Mucosa of stomach (tissue), 1 donor: Measurements from ENCODE around the gene RNF32.

Source experiments
- H3K27me3 ChIP-seq: one replicate; pipeline ENCODE4 v1.7.0; 2013; ENCODE audit warnings: mild to moderate bottlenecking, low read length; ENCODE audit not compliant: control insufficient read depth, insufficient read depth
- H3K36me3 ChIP-seq: one replicate; pipeline ENCODE4 v1.7.0; 2013; ENCODE audit warnings: low read length; ENCODE audit not compliant: control insufficient read depth, insufficient read depth
- H3K4me1 ChIP-seq: one replicate; pipeline ENCODE4 v1.7.0; 2013; ENCODE audit warnings: mild to moderate bottlenecking, low read length; ENCODE audit not compliant: control insufficient read depth, insufficient read depth
- H3K4me3 ChIP-seq: one replicate; pipeline ENCODE4 v1.7.0; 2013; ENCODE audit warnings: low read length
- H3K9ac ChIP-seq: one replicate; pipeline ENCODE4 v1.7.0; 2013; ENCODE audit warnings: mild to moderate bottlenecking, low read length, moderate library complexity
- H3K9me3 ChIP-seq: one replicate; pipeline ENCODE4 v1.7.0; 2013; ENCODE audit warnings: mild to moderate bottlenecking, low read length, moderate library complexity; ENCODE audit not compliant: control insufficient read depth
- donor health status: Pancreatic carcinoma.

Gene RNF32

GRCh38 chr7:156640257-156640948, at the start of gene RNF32:
Gene RNF32 (plus strand): TSS chr7:156640774. CDS start chr7:156643878, 3,104 bp downstream.
- no peaks in the 10 kb centered on the region for H3K36me3 ChIP-seq
- no peaks in the 10 kb centered on the region for H3K27me3 ChIP-seq
- peak within 1 kb of the TSS; percentile 90 for H3K9ac ChIP-seq
- H3K9me3 ChIP-seq: no peaks in the 10 kb centered on the region
- H3K4me3 ChIP-seq: peak within 1 kb of the TSS; percentile 76
- H3K4me1 ChIP-seq: peaks cover 8% of the 10 kb centered on the region

GRCh38 chr7:156592155-156592884, 48.3 kb upstream of the RNF32 start:
- peaks cover 11% of the 10 kb centered on the region for H3K4me1 ChIP-seq
- no peaks in the 10 kb centered on the region for H3K9me3 ChIP-seq
- H3K27me3 ChIP-seq: no peaks in the 10 kb centered on the region
- H3K9ac ChIP-seq: no peak overlapping the region
- no peaks in the 10 kb centered on the region for H3K36me3 ChIP-seq
- H3K4me3 ChIP-seq: no peak overlapping the region

- no peaks in the 10 kb centered on the region for H3K27me3 ChIP-seq
- no peaks in the 10 kb centered on the region for H3K36me3 ChIP-seq
- peaks cover 11% of the 10 kb centered on the region for H3K4me1 ChIP-seq
- H3K9ac ChIP-seq: no peak overlapping the region
- no peaks in the 10 kb centered on the region for H3K9me3 ChIP-seq
- no peak overlapping the region for H3K4me3 ChIP-seq
Observed at GRCh38 chr7:156594283-156595080, 46.1 kb upstream of the RNF32 start.

GRCh38 chr7:156600496-156600895, 40.1 kb upstream of the RNF32 start:
- Histone ChIP-seq H3K4me1 (peaks cover 6% of the 10 kb centered on the region), H3K4me3 (no peak overlapping the region), H3K9me3 (no peaks in the 10 kb centered on the region), H3K9ac (no peak overlapping the region), H3K27me3 (no peaks in the 10 kb centered on the region), H3K36me3 (no peaks in the 10 kb centered on the region)

GRCh38 chr7:156602283-156602682, 38.3 kb upstream of the RNF32 start:
- Histone ChIP-seq H3K4me1 (peaks cover 6% of the 10 kb centered on the region), H3K27me3 (no peaks in the 10 kb centered on the region), H3K9ac (no peak overlapping the region), H3K4me3 (no peak overlapping the region), H3K36me3 (no peaks in the 10 kb centered on the region), H3K9me3 (no peaks in the 10 kb centered on the region)

- Histone ChIP-seq H3K36me3 (no peaks in the 10 kb centered on the region), H3K4me1 (peaks cover 6% of the 10 kb centered on the region), H3K9me3 (no peaks in the 10 kb centered on the region), H3K27me3 (no peaks in the 10 kb centered on the region), H3K9ac (no peak overlapping the region), H3K4me3 (no peak overlapping the region)
Observed at GRCh38 chr7:156603011-156603410, 37.6 kb upstream of the RNF32 start.

- no peaks in the 10 kb centered on the region for H3K27me3 ChIP-seq
- H3K4me3 ChIP-seq: no peak overlapping the region
- no peak overlapping the region for H3K9ac ChIP-seq
- H3K9me3 ChIP-seq: no peaks in the 10 kb centered on the region
- no peaks in the 10 kb centered on the region for H3K36me3 ChIP-seq
- peaks cover 9% of the 10 kb centered on the region for H3K4me1 ChIP-seq
Observed at GRCh38 chr7:156603629-156604028, 36.9 kb upstream of the RNF32 start.

GRCh38 chr7:156604311-156604710, 36.3 kb upstream of the RNF32 start:
- Histone ChIP-seq H3K27me3 (no peaks in the 10 kb centered on the region), H3K4me3 (no peak overlapping the region)

GRCh38 chr7:156604836-156605695, 35.5 kb upstream of the RNF32 start:
- no peak overlapping the region for H3K4me3 ChIP-seq
- no peaks in the 10 kb centered on the region for H3K9me3 ChIP-seq
- H3K27me3 ChIP-seq: no peaks in the 10 kb centered on the region
- no peak overlapping the region for H3K9ac ChIP-seq
- no peaks in the 10 kb centered on the region for H3K36me3 ChIP-seq
- H3K4me1 ChIP-seq: peaks cover 21% of the 10 kb centered on the region

More at GRCh38 chr7:156604311-156604710, 36.3 kb upstream of the RNF32 start:
- no peaks in the 10 kb centered on the region for H3K9me3 ChIP-seq
- no peaks in the 10 kb centered on the region for H3K36me3 ChIP-seq
- no peak overlapping the region for H3K9ac ChIP-seq
- H3K4me1 ChIP-seq: peaks cover 13% of the 10 kb centered on the region

- Histone ChIP-seq H3K9ac (no peak overlapping the region), H3K4me3 (no peak overlapping the region), H3K4me1 (peaks cover 29% of the 10 kb centered on the region), H3K27me3 (no peaks in the 10 kb centered on the region), H3K36me3 (no peaks in the 10 kb centered on the region), H3K9me3 (no peaks in the 10 kb centered on the region)
Observed at GRCh38 chr7:156606135-156606534, 34.4 kb upstream of the RNF32 start.

- no peak overlapping the region for H3K4me3 ChIP-seq
- peaks cover 34% of the 10 kb centered on the region for H3K4me1 ChIP-seq
- no peaks in the 10 kb centered on the region for H3K27me3 ChIP-seq
- H3K9me3 ChIP-seq: no peaks in the 10 kb centered on the region
- H3K36me3 ChIP-seq: no peaks in the 10 kb centered on the region
- H3K9ac ChIP-seq: peak overlapping the region; percentile 64
Observed at GRCh38 chr7:156606691-156607331, 33.8 kb upstream of the RNF32 start.
